NT2/D1 (cell line): ENCODE results near the gene KREMEN2.

Source experiments
- SUZ12 ChIP-seq: IDR thresholded peaks from 2 replicates; pipeline ENCODE4 v1.6.1; 2011; ENCODE audit not compliant: insufficient read length, insufficient read depth; ENCODE audit errors: extremely low read depth
- YY1 ChIP-seq: IDR thresholded peaks from 2 replicates; pipeline ENCODE4 v1.6.1; 2011; ENCODE audit not compliant: insufficient read length, insufficient read depth
- ZNF274 ChIP-seq: IDR thresholded peaks from 2 replicates; pipeline ENCODE4 v1.6.1; 2011; ENCODE audit warnings: mild to moderate bottlenecking, low read depth, low read length

GRCh38 chr16:3014971-3015370 lies 50.9 kb downstream of the KREMEN2 start:
- TF ChIP-seq YY1 (no peak), SUZ12 (no peak), ZNF274 (no peak)
